Liver (tissue), 9 donors: ENCODE data around the gene BRCA1. TPM values are rescaled to one million over a fixed set of nuclear protein-coding genes. Genes with fewer than 3 reads are reported as not detected.

Experiments
- DNase-seq: peaks from one replicate; pipeline ENCODE4 v3.0.0-alpha.2; 2017; ENCODE audit warnings: low spot score
- H3K27ac ChIP-seq, 2 donors: one replicate each; pipeline ENCODE4 v1.7.0; 2013; ENCODE audit warnings: inconsistent platforms in 2 of 2, low read length in 2 of 2, control low read depth in 1 of 2, low read depth in 1 of 2, mild to moderate bottlenecking in 1 of 2
- H3K27me3 ChIP-seq, 4 donors: one replicate each; pipeline versions ENCODE4 v1.6.1 to v1.7.0; 2013; ENCODE audit warnings: low read length in 3 of 4, inconsistent platforms in 1 of 4, mild to moderate bottlenecking in 1 of 4, moderate library complexity in 1 of 4; ENCODE audit not compliant: control insufficient read depth in 4 of 4, insufficient read depth in 4 of 4
- H3K36me3 ChIP-seq, 4 donors: one replicate each; pipeline versions ENCODE4 v1.6.1 to v1.7.0; 2013; ENCODE audit warnings: low read length in 3 of 4, mild to moderate bottlenecking in 3 of 4, low read depth in 1 of 4, moderate library complexity in 1 of 4; ENCODE audit not compliant: control insufficient read depth in 4 of 4, insufficient read depth in 3 of 4
- H3K4me1 ChIP-seq, 4 donors: one replicate each; pipeline versions ENCODE4 v1.6.1 to v1.7.0; 2013; ENCODE audit warnings: low read length in 3 of 4, mild to moderate bottlenecking in 3 of 4, moderate library complexity in 1 of 4; ENCODE audit not compliant: control insufficient read depth in 4 of 4, insufficient read depth in 4 of 4
- H3K4me3 ChIP-seq, 3 donors: one replicate each; pipeline versions ENCODE4 v1.6.1 to v1.7.0; 2013; ENCODE audit warnings: low read length in 3 of 3, control low read depth in 1 of 3, low read depth in 1 of 3, mild to moderate bottlenecking in 1 of 3
- H3K9ac ChIP-seq, 2 donors: one replicate each; pipeline ENCODE4 v1.7.0; 2013; ENCODE audit warnings: low read length in 2 of 2, mild to moderate bottlenecking in 2 of 2, moderate library complexity in 2 of 2, control low read depth in 1 of 2, low read depth in 1 of 2
- H3K9me3 ChIP-seq, 4 donors: one replicate each; pipeline versions ENCODE4 v1.6.1 to v1.7.0; 2013; ENCODE audit warnings: low read length in 3 of 4; ENCODE audit not compliant: control insufficient read depth in 4 of 4
- ATF3 ChIP-seq: IDR thresholded peaks from 2 replicates; pipeline ENCODE4 v1.6.1; 2016; ENCODE audit warnings: antibody characterized with exemption
- CTCF ChIP-seq: fragments of 150-350 bp; IDR thresholded peaks from 2 replicates; pipeline ENCODE4 v1.5.1; 2017; ENCODE audit warnings: improper control_type of control experiment, low read depth, low read length; ENCODE audit not compliant: missing input control
- FOXA1 ChIP-seq: IDR thresholded peaks from 2 replicates; pipeline ENCODE4 v1.6.1; 2016; ENCODE audit warnings: antibody characterized with exemption
- GABPA ChIP-seq, 2 donors: IDR thresholded peaks in 1 of 2; conservative IDR thresholded peaks in 1 of 2; 2 replicates each; pipeline ENCODE4 v1.6.1; 2016; ENCODE audit warnings: antibody characterized with exemption in 2 of 2, mild to moderate bottlenecking in 1 of 2, moderate library complexity in 1 of 2
- NR2F2 ChIP-seq: IDR thresholded peaks from 2 replicates; pipeline ENCODE4 v1.6.1; 2016; ENCODE audit warnings: antibody characterized with exemption
- RXRA ChIP-seq, 2 donors: IDR thresholded peaks; 2 replicates each; pipeline ENCODE4 v1.6.1; 2017 to 2018; ENCODE audit warnings: antibody characterized with exemption in 2 of 2, mild to moderate bottlenecking in 1 of 2
- SP1 ChIP-seq: IDR thresholded peaks from 2 replicates; pipeline ENCODE4 v1.6.1; 2018; ENCODE audit warnings: antibody characterized with exemption, mild to moderate bottlenecking
- WGBS: extraction: QIAGEN DNeasy Blood & Tissue Kit; methylation state at CpG from one replicate; pipeline ENCODE4 v1.1.7; 2013; 5-methylcytosine and 5-hydroxymethylcytosine counted together
- polyA plus RNA-seq, 2 donors: library from polyadenylated mRNA; stranded (reverse) in 1 of 2; unstranded in 1 of 2; fragments of 200-250 nt in 1 of 2; fragments of >200 nt in 1 of 2; fragmentation: Nextera tagmentation in 1 of 2; extraction: Ambion mirVana in 1 of 2; gene quantifications; one replicate each; pipeline versions ENCODE4 v1.2.1 to v1.2.3, GENCODE V29; 2013 to 2015
- total RNA-seq, 2 donors: library from RNA; depleted of rRNA; stranded (reverse); fragments of >200 nt; gene quantifications; one replicate each; pipeline ENCODE4 v1.2.3, GENCODE V29; 2014
- TF ChIP-seq, protein P1 (sequence below): IDR thresholded peaks from 2 replicates; pipeline ENCODE4 v1.6.1; 2016; ENCODE audit warnings: antibody characterized with exemption
- donor health status: healthy.
- donor health status: healthy.
- donor health status: healthy.
- donor health status: healthy.
- donor health status: healthy.

BRCA1 gene
- total and polyA plus RNA-seq, 4 donors = 1.5 to 18.6 (median 12.8) TPM

DNA sequence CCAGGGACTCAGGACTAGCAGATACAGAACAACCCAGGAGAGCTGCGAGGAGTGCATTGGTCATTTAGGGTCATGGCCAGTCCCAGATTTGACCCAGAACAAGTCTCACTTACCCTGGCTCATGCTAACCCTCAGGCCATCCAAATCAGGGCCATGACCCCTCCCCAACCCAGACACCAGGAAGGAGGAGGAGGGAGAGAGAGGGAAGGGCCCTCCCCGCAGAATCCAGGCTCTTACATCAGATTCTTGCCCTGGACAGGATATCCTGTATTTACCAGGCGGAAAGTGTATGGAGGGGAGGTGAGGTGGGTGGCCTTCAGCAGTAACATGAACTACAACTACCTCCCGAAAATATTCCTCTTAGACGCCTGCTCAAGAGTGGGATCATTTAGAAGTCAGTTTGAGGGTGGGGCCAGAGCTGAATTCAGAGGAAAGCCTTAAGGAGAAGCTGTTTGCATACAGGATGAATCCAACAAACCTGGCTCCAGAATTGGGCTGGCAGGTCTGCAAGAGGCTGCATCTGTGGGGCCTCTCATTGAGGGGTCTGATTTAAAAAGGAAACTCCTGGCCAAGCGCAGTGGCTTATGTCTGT, 105.0 kb downstream of the BRCA1 start:
- Histone ChIP-seq H3K27me3 (no peaks in the 10 kb centered on the region), H3K4me3 (no peak overlapping the region), H3K36me3 (peaks cover 0 to 3% (median 0%) of the 10 kb centered on the region in 4 donors), H3K4me1 (peaks cover 6 to 35% (median 19%) of the 10 kb centered on the region in 4 donors), H3K9ac (no peak overlapping the region), H3K9me3 (no peaks in the 10 kb centered on the region), H3K27ac (peak overlapping the region in 1 of 2 donors; percentile 37)
- no peak for DNase-seq
- TF ChIP-seq SP1 (peak; percentile 44), GABPA (IDR thresholded peaks at IDR 0.05 in 1 of 2, conservative IDR thresholded peaks at IDR 0.05 in 1 of 2) (peak in 1 of 2 donors; percentile 43), ATF3 (no peak), RXRA (IDR thresholded peaks at IDR 0.05) (peak; percentile 67 to 71), NR2F2 (peak; percentile 89)
- 68% methylated on average over 6 of the region's 6 CpGs for WGBS

GRCh38 chr17:43019418-43019817, 105.7 kb downstream of the BRCA1 start:
- Histone ChIP-seq H3K27ac (peak overlapping the region in 1 of 2 donors; percentile 37), H3K9ac (no peak overlapping the region), H3K4me1 (peaks cover 6 to 31% (median 18%) of the 10 kb centered on the region in 4 donors), H3K4me3 (no peak overlapping the region), H3K36me3 (peaks cover 0 to 9% (median 2%) of the 10 kb centered on the region in 4 donors), H3K9me3 (no peaks in the 10 kb centered on the region), H3K27me3 (no peaks in the 10 kb centered on the region)
- no peak for DNase-seq
- no peak for TF ChIP-seq RXRA (IDR thresholded peaks at IDR 0.05)
- TF ChIP-seq CTCF = no peak
- TF ChIP-seq, protein P1, sequence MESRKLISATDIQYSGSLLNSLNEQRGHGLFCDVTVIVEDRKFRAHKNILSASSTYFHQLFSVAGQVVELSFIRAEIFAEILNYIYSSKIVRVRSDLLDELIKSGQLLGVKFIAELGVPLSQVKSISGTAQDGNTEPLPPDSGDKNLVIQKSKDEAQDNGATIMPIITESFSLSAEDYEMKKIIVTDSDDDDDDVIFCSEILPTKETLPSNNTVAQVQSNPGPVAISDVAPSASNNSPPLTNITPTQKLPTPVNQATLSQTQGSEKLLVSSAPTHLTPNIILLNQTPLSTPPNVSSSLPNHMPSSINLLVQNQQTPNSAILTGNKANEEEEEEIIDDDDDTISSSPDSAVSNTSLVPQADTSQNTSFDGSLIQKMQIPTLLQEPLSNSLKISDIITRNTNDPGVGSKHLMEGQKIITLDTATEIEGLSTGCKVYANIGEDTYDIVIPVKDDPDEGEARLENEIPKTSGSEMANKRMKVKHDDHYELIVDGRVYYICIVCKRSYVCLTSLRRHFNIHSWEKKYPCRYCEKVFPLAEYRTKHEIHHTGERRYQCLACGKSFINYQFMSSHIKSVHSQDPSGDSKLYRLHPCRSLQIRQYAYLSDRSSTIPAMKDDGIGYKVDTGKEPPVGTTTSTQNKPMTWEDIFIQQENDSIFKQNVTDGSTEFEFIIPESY = no peak
- WGBS = 67% methylated on average over 7 of the region's 7 CpGs

- Histone ChIP-seq H3K9ac (no peak overlapping the region), H3K9me3 (no peaks in the 10 kb centered on the region), H3K27ac (no peak overlapping the region), H3K36me3 (peaks cover 0 to 14% (median 3%) of the 10 kb centered on the region in 4 donors), H3K4me3 (no peak overlapping the region), H3K4me1 (peaks cover 6 to 27% (median 16%) of the 10 kb centered on the region in 4 donors), H3K27me3 (no peaks in the 10 kb centered on the region)
- DNase-seq = no peak
- WGBS = 69% methylated on average over 4 of the region's 4 CpGs
- TF ChIP-seq FOXA1 = no peak
These were observed 106.2 kb downstream of the BRCA1 start for GRCh38 chr17:43018932-43019331.
